HCT116 (cell line): ENCODE measurements around the gene NDUFB2. TPM values are rescaled to one million over a fixed set of nuclear protein-coding genes. Genes with fewer than 3 reads are reported as not detected.

ENCODE experiments used
- ATAC-seq: fragments of 200-7000 bp; cut with Tn5 transposase; 2 replicates; pipeline ENCODE4 v1.9.1; 2020; ENCODE audit warnings: mild to moderate bottlenecking, moderate library complexity
- BruUV-seq: library from RNA; stranded (reverse); fragments of 400-500 nt; replicated peaks from 2 replicates; lab custom pipeline; 2021; lab: Mats Ljungman, UMichigan
- CTCF ChIA-PET: fragments of 300-600 bp; sonication (Branson Sonifier 250); formaldehyde crosslinking; loops from one replicate; lab custom pipeline; 2021; ENCODE audit warnings: antibody characterized with exemption; lab: Charles Lee
- POLR2A ChIA-PET: fragments of 300-600, 350-600 bp; sonication (Branson Sonifier 250); formaldehyde crosslinking; loops from one replicate; lab custom pipeline; 2021; ENCODE audit warnings: antibody characterized with exemption; lab: Charles Lee
- RAD21 ChIA-PET, 2 experiments: fragments of 300-600 bp; sonication (Branson Sonifier 250); formaldehyde crosslinking; loops; one replicate each; lab custom pipeline; 2023; ENCODE audit warnings: low total read pairs in 2 of 2; ENCODE audit not compliant: uncharacterized antibody in 2 of 2, unreplicated experiment in 2 of 2, low non-redundant PET in 1 of 2; lab: Charles Lee
- DNase-seq: peaks from one replicate; pipeline ENCODE4 v3.0.0-alpha.2; 2010; ENCODE audit warnings: low read depth, low spot score
- H2AFZ ChIP-seq: fragments of 200-600 bp; shearing (Covaris generic), sonication (generic); 2 replicates; pipeline ENCODE4 v1.6.1; 2017; ENCODE audit warnings: low read depth, mixed run types, mixed read lengths, antibody characterized with exemption, low read length; ENCODE audit not compliant: poor library complexity, severe bottlenecking
- H3K27ac ChIP-seq: 2 replicates; pipeline ENCODE4 v1.5.1; 2012; ENCODE audit warnings: low read depth, low read length
- H3K27me3 ChIP-seq: fragments of 200-600 bp; sonication (generic); 2 replicates; pipeline ENCODE4 v1.6.1; 2016; ENCODE audit warnings: mixed run types, low read length, mixed read lengths; ENCODE audit not compliant: insufficient read depth
- H3K36me3 ChIP-seq, 2 experiments: fragments of 200-500 bp in 1 of 2; fragments of 200-600 bp in 1 of 2; sonication (Bioruptor generic) in 1 of 2; sonication (generic) in 1 of 2; 2 replicates each; pipeline versions ENCODE4 v1.5.1 to v1.6.1; 2014 to 2016; ENCODE audit warnings: low read length in 2 of 2, inconsistent platforms in 1 of 2, mixed read lengths in 1 of 2, mixed run types in 1 of 2; ENCODE audit not compliant: insufficient read depth in 2 of 2, control insufficient read depth in 1 of 2
- H3K4me1 ChIP-seq, 2 experiments: fragments of 200-600 bp in 1 of 2; sonication (generic) in 1 of 2; 2 replicates each; pipeline versions ENCODE4 v1.5.1 to v1.6.1; 2012 to 2017; ENCODE audit warnings: low read length in 2 of 2, inconsistent platforms in 1 of 2, mild to moderate bottlenecking in 1 of 2, mixed read lengths in 1 of 2, mixed run types in 1 of 2, moderate library complexity in 1 of 2; ENCODE audit not compliant: insufficient read depth in 2 of 2, control insufficient read depth in 1 of 2
- H3K4me2 ChIP-seq: fragments of 200-600 bp; sonication (generic); 2 replicates; pipeline ENCODE4 v1.6.1; 2017; ENCODE audit warnings: mixed run types, low read length, mixed read lengths
- H3K4me3 ChIP-seq, 2 experiments: fragments of 200-600 bp in 1 of 2; sonication (generic) in 1 of 2; replicated peaks in 1 of 2; 2 replicates each; pipeline ENCODE4 v1.5.1; 2011 to 2016; ENCODE audit warnings: low read length in 2 of 2, control low read depth in 1 of 2, low read depth in 1 of 2, mild to moderate bottlenecking in 1 of 2, mixed read lengths in 1 of 2, mixed run types in 1 of 2
- H3K79me2 ChIP-seq: fragments of 200-600 bp; sonication (generic); 2 replicates; pipeline ENCODE4 v1.6.1; 2017; ENCODE audit warnings: mild to moderate bottlenecking, mixed run types, low read length, moderate library complexity, mixed read lengths; ENCODE audit not compliant: insufficient read depth
- H3K9ac ChIP-seq: fragments of 200-600 bp; sonication (generic); 2 replicates; pipeline ENCODE4 v1.6.1; 2016; ENCODE audit warnings: low read length, mixed read lengths
- H3K9me2 ChIP-seq: fragments of 200-600 bp; sonication (generic), shearing (Covaris generic); 2 replicates; pipeline ENCODE4 v1.6.1; 2017; ENCODE audit warnings: mixed run types, mild to moderate bottlenecking, moderate library complexity; ENCODE audit not compliant: insufficient read depth
- H3K9me3 ChIP-seq, 2 experiments: fragments of 200-500 bp in 1 of 2; fragments of 200-600 bp in 1 of 2; sonication (Bioruptor generic) in 1 of 2; sonication (generic) in 1 of 2; 2 replicates each; pipeline ENCODE4 v1.6.1; 2014 to 2017; ENCODE audit warnings: low read length in 2 of 2, mixed read lengths in 2 of 2, inconsistent platforms in 1 of 2, low read depth in 1 of 2, mild to moderate bottlenecking in 1 of 2, mixed run types in 1 of 2, moderate library complexity in 1 of 2; ENCODE audit not compliant: control insufficient read depth in 1 of 2, insufficient read depth in 1 of 2
- H4K20me1 ChIP-seq: fragments of 200-600 bp; sonication (generic), shearing (Covaris generic); 2 replicates; pipeline ENCODE4 v1.6.1; 2017; ENCODE audit warnings: mixed run types, mild to moderate bottlenecking, moderate library complexity; ENCODE audit not compliant: insufficient read depth
- CBX3 ChIP-seq: IDR thresholded peaks from 2 replicates; pipeline ENCODE4 v1.6.1; 2012; ENCODE audit warnings: low read depth
- CTCF ChIP-seq, 3 experiments: fragments of 200-600 bp in 1 of 3; sonication (generic) in 1 of 3; IDR thresholded peaks in 2 of 3; conservative IDR thresholded peaks in 1 of 3; 2 replicates each; pipeline ENCODE4 v1.5.1; 2012 to 2017; ENCODE audit warnings: low read depth in 2 of 3, low read length in 2 of 3, antibody characterized with exemption in 1 of 3, borderline replicate concordance in 1 of 3, control low read depth in 1 of 3, mild to moderate bottlenecking in 1 of 3, mixed read lengths in 1 of 3, mixed run types in 1 of 3, moderate library complexity in 1 of 3; ENCODE audit not compliant: insufficient read depth in 1 of 3
- EGR1 ChIP-seq: IDR thresholded peaks from 2 replicates; pipeline ENCODE4 v1.6.1; 2012; ENCODE audit warnings: low read depth
- ELF1 ChIP-seq: IDR thresholded peaks from 2 replicates; pipeline ENCODE4 v1.6.1; 2012; ENCODE audit warnings: low read depth, borderline replicate concordance
- EZH2 ChIP-seq: fragments of 200-600 bp; sonication (generic); IDR thresholded peaks from 2 replicates; pipeline ENCODE4 v1.6.1; 2017; ENCODE audit warnings: antibody characterized with exemption, mixed run types
- MAX ChIP-seq: IDR thresholded peaks from 2 replicates; pipeline ENCODE4 v1.6.1; 2012
- POLR2AphosphoS5 ChIP-seq: IDR thresholded peaks from 2 replicates; pipeline ENCODE4 v1.6.1; 2011; ENCODE audit warnings: mild to moderate bottlenecking, low read depth, low read length, moderate library complexity
- RAD21 ChIP-seq: IDR thresholded peaks from 2 replicates; pipeline ENCODE4 v1.6.1; 2012; ENCODE audit warnings: low read depth, mild to moderate bottlenecking
- SIN3A ChIP-seq: IDR thresholded peaks from 2 replicates; pipeline ENCODE4 v1.6.1; 2012; ENCODE audit warnings: low read depth
- YY1 ChIP-seq: IDR thresholded peaks from 2 replicates; pipeline ENCODE4 v1.6.1; 2011; ENCODE audit warnings: low read length, low read depth, moderate library complexity, mild to moderate bottlenecking; ENCODE audit not compliant: insufficient replicate concordance; ENCODE audit errors: extremely low read depth
- ZFX ChIP-seq: fragments of 450-650 bp; IDR thresholded peaks from 2 replicates; pipeline ENCODE4 v1.6.1; 2017
- ZNF274 ChIP-seq: fragments of 200-500 bp; sonication (Bioruptor generic); IDR thresholded peaks from 2 replicates; pipeline ENCODE4 v1.6.1; 2014; ENCODE audit warnings: mild to moderate bottlenecking, low read depth, low read length, inconsistent platforms
- intact Hi-C: fragments of 100-400 bp; cut with micrococcal nuclease; formaldehyde crosslinking; loops from 2 replicates; pipeline ENCODE4 v1.10.0; 2022
- total RNA-seq: library from RNA; stranded (reverse); gene quantifications from one replicate; pipeline ENCODE4 v1.2.1, GENCODE V29; 2021; ENCODE audit not compliant: unreplicated experiment

Gene NDUFB2
- total RNA-seq, 1 experiment from 2014 or later = 143 TPM

- Histone ChIP-seq H3K27ac (peak within 1 kb of the TSS; percentile 87), H3K9me3 (no peaks in the 10 kb centered on the region), H3K4me1 (peaks cover 9 to 27% of the 10 kb centered on the region in 2 experiments), H3K4me3 (peak within 1 kb of the TSS; percentile 52 to 66)
- no TSS peak for BruUV-seq
- ATAC-seq = peak; percentile 82
- intact Hi-C loops = loop anchor here (5.0 kb wide), 1 partner anchor 860 kb away; no protein-coding TSS in a partner anchor
- TF ChIP-seq ELF1 (no peak), POLR2AphosphoS5 (peak; percentile 77), ZNF274 (no peak), YY1 (no peak), EZH2 (no peak), EGR1 (no peak), RAD21 (no peak), CBX3 (no peak), MAX (peak; percentile 4; the same call in 1 of the 2 replicates), SIN3A (no peak), CTCF (IDR thresholded peaks at IDR 0.05 in 2 of 3, conservative IDR thresholded peaks at IDR 0.05 in 1 of 3; ENCODE audit: borderline replicate concordance in 1 of 3, insufficient read depth in 1 of 3, low read depth in 2 of 3, low read length in 2 of 3) (no peak), ZFX (no peak)
- TF ChIP-seq, all 23 proteins: peak for 2
- Histone ChIP-seq H4K20me1 (no peaks in the 10 kb centered on the region), H3K4me2 (peak within 1 kb of the TSS; percentile 97), H3K9me2 (no peaks in the 10 kb centered on the region), H2AFZ (peak within 1 kb of the TSS; percentile 78), H3K9ac (peak within 1 kb of the TSS; percentile 59), H3K27me3 (no peaks in the 10 kb centered on the region), H3K36me3 (no peaks in the 10 kb centered on the region), H3K79me2 (no peaks in the 10 kb centered on the region)
- RAD21 ChIA-PET = no interaction called here
- POLR2A ChIA-PET = no interaction called here
- CTCF ChIA-PET = interaction anchor here (0.8 to 1.0 kb wide), 2 partner anchors 139 to 155 kb away, joined by 3 read pairs; no protein-coding TSS in a partner anchor
- DNase-seq = no peak
These were observed 24.0 kb upstream of the NDUFB2 start, which contains the start of gene ADCK2 for GRCh38 chr7:140672382-140673062. TSS of gene ADCK2 (plus strand) at chr7:140672945. CDS start at chr7:140673331, 386 bp downstream.
